NCI-H1694 (cell line): ENCODE results near the gene MARCHF11.

Source experiments
- DNase-seq: peaks from one replicate; lab custom pipeline; 2025; lab: John Stamatoyannopoulos, UW

The MARCHF11 gene

DNA sequence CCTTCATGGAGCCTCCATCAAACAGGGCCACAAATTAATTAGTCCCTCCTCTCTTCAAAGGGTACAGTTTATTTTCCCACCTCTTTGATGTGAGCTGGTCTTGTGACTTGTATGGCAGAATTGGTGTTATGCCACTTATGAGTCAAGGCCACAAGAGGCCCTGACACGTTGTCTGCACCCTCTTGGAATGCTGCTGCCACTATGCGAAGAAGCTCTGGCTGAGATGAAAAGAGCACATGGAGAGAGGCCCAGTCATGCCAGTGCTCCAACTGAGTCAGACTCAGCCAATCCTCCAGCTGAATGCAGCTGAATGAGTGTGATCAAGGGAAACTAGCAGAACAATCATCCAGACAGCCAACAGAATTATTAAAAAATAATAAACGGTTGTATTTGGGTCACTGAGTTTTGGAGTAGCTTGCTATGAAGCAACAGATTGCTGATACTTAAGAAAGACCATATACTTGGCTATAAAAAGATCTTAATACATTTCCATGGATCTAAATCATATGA lies 128.3 kb downstream of the MARCHF11 start:
- DNase-seq, result no peak

DNA sequence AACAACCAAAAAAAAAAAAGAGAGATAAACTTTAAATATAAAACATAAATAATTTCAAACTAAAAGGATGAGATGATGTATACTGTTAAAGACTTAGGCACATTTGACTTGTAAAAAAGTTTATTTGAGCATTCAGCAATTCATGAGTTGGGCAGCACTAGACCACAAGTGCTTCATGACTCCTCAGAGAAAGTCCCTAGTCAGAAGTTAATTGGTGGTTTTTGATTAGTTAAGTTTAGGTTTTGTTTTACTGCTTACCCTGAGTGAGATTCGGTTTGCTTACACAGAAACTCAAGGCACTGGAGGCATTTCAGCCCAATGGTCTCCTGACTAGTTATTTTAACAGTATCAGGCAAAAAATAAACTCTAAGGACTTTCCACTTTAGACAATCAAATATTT lies 129.2 kb downstream of the MARCHF11 start:
- no peak for DNase-seq

DNA sequence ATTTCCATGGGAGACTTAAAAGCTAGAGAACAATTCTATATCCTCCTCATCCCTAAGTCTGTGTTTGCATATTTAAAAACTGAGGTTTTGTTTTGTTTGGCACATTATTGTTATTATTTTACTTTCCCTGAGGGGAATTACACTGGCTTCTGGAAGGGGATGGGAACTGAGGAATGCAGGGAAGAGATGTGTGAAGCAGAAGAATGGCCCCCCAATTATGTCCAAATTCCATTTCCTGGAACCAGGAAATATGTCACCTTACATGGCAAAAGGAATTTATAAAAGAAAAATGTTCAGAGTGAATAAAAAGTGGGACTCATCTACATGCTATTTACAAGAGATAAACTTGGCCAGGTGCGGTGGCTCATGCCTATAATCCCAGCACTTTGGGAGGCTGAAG lies 129.8 kb downstream of the MARCHF11 start:
- DNase-seq, result no peak

DNA sequence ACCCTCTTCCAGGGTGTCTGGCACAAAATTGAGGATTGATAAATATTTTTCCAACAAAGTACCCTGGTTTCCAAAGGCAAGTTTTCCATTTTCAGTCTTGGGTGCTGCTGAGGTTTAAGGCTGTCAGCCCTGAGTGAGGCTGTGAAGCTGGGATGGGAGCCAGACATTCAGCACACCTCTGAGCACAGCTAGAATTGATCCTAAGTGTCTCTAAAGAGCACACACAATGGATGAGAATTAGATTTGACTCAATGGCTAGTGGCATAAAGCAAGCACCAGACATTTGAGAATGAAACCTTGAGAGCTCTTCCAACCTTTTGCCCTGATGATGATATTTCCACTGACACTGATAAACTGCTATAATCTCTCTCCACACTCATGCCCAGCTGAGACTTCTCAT lies 131.5 kb downstream of the MARCHF11 start:
- DNase-seq, result no peak

DNA sequence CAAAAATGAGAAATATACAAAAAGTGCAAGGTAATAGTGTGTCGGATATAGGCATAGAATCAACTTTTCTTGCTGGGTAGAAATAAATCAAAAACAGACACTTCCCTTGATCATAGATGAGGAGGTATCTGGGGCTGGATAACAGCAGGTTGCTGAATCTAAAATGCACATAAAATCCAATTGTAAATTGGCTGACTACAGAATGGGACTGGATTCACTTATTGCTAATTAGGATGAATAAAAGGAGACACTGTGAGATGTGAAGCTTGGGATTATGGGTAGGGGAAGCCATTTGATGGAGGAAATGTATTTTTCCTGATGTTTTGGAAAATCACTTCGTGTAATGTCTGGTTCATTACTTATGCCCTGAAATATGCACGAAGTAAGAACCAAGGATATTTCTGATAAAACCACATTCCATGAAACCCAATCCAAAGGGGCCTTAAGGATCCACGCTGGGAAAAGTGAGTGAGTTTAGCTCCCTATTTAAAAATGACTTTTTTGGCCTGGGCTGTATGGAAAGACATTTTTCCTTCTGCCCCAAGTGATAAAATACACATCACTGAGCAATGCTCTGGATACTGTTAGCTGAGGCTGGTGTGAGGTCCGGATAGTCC lies 136.1 kb downstream of the MARCHF11 start:
- DNase-seq, result no peak

DNA sequence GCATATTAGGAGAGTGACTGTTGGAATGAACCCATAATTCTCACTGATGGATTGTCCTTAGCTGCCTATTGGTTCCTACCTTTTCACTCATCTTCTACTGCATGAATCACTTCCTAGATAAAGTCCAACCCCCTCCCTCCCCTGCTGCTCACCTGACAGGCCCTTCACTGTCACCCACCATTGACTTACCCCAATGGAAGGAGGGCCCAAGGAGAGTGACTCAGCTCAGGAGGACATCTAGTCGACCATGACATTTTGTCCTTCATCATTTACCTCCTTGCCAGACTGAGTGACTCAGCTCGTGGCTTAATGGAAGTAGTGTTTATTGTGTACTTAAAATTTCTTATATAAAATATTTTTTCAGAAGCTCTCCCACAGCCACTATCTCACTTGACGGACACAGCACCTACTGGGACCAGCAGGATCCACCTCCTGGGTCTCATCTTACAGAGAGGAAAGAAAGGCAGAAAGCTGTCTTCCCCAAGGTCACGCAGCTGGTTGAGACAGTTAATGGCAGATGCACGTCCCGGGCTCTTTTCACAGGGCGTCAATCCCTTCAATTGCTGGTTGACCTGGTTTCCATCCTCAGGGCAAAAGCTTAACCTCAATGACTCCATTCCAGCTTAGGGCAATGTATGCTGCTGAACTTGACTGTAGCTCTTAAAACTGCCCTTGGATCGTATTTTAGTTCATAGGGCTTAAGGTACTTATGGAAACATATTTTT lies 142.3 kb downstream of the MARCHF11 start:
- DNase-seq, result no peak

DNA sequence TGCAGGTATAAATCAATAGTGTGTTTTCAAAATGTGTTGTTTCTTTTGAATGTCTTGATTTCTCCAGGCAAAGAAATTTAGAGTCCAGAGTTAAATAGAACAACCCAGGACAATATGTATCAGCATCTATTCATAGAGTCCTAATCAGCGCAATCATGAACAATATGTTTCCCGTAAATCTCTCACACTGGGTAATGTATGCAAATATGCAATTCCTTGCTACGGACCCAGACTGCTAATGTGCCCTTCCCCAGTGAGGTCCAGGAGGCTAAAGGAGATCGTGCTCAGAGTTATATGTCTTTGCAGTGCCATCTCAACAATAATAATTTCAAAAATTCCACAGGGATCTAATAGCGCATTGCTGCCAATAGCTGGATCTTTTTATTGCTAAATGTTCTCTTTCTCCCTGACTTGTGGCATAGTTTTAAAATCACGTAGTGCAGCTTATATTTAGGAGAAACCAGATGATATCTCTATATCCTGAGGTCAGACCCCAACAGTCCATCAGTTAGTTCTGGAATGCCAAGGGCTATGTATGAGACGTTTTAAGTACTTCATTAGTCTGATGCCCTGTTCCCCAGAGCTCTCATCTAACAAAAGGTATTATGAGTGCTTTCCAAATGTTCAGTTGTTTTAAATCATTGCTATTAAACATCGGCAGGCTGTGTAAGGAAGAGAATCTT lies 145.1 kb downstream of the MARCHF11 start:
- no peak for DNase-seq

DNA sequence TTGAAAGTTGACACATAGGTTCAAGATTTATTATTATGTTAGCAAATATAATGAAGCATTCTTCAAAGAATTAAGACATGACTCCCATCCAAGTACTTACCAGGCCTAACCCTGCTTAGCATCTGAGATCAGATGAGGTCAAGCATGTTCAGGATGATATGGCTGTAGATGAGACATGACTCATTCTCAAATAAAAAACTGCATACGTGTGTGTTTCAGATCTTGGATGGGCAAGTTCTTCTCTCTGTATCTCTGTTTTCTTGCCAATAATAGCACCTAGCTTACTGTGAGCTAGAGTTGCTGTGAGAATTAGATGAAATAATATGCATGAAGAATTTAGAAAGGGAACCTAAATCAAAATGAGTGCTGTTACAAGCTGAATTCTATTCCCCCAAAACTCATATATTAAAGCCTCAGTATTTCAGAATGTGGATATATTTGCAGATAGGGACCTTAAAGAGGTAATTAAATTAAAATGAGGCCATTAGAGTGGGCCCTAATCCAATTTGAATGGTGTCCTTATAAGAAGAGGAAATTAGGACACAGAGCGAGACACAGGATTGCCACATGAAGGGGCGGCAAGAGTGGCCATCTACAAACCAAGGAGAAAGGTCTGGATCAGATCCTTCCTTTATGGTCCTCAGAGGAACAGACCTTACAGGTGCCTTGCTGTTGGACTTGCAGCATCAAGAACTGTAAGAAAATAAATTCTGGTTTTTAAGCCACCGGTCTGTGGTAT lies 146.2 kb downstream of the MARCHF11 start:
- no peak for DNase-seq

DNA sequence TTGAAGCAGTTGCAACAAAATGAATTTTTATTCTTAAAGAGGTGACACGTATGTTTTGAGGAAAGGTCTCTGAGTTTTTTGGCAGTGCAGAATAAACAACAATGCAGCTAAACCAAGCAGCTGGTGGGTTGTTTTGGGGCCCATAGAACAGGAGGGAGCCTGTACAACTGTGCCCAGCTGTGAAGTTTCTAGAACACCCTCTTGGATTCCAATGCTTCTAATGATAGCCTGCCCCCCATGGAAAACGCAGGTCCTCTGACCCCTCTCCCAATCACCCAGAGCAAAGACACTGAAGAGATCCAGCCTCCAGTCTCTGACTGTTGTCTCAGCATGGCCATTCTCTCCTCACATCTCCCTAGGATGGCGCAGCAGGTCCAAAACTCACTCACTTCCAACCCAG lies 150.9 kb downstream of the MARCHF11 start:
- DNase-seq, result no peak

DNA sequence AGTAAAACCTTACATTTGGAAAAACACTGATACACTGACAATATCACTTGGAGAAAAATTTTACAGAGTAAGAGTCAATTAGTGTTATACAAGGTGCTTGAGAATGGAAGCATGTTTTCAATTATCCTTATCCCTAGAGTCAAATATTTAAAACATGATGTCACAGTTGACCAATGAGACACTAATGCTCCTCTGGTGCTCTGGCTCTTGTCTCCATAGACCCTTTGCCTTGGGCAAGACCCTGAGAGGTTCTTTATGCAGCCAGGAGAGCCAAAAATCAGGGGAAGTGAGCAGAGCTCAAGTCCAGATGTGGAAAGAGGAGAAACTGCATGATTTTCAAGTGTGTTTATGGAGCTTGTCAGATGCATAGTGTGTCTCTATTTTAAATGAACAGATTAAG lies 153.9 kb downstream of the MARCHF11 start:
- DNase-seq, result no peak

DNA sequence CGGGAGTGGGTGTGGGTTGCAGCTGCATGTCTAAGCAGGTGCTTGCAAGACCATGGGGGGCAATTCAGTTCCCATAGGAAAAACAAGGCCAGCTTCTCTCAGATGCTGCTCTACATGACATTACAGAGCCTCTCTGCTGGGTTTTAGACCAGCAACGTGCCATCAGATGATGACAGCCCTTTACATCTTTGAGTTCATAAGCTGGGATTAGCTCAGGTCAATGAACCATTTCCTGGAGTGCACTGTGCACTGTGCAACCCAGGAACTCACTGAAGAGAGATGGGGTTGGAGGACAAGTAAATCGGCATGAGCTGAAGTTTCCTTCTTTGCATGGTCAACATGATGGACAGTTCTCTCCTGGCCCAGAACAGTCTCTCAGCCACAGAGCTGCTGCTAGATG lies 160.6 kb downstream of the MARCHF11 start:
- no peak for DNase-seq

DNA sequence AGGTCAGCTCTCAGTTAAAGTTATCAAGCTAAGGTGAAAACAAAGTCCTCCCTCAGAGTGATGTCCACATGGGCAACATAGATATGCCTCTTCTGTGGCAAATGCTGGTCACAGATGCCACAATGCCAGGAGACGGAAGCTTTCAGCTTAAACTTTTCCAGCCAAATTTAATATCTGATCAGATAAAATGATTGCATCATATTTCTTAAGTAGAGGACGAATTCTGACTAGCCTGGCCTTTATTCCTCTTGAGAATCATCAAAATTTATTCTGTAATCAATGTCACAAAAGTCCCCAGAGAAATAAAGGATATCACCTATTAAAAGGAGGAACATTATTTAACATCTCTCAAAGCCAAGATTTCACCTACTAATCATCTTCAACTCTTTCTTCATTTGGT lies 161.9 kb downstream of the MARCHF11 start:
- DNase-seq, result no peak
